ENCODE results near the gene TNFSF4. TPM values are rescaled to one million over a fixed set of nuclear protein-coding genes. Genes with fewer than 3 reads are reported as not detected.

TNFSF4 gene
- total and polyA plus RNA-seq, 2 of the 4 experiments (the other 2 are of a cell fraction), result 13.4 to 19.7 TPM

- no peak overlapping the region for H2AK5ac ChIP-seq (ENCODE audit: low read depth, low read length)
- no peak overlapping the region for H2AK9ac ChIP-seq (replicated peaks; ENCODE audit: low read depth, low read length, poor library complexity)
- no peaks in the 10 kb centered on the region for H3K9me1 ChIP-seq (ENCODE audit: insufficient read depth, low read length)
- no peak overlapping the region for H4K8ac ChIP-seq (ENCODE audit: low read depth in 2 of 2, low read length in 2 of 2)
- no peak overlapping the region for H3K56ac ChIP-seq (ENCODE audit: extremely low read depth, insufficient read depth, low read length)
- H3K79me1 ChIP-seq (ENCODE audit: low read depth in 1 of 2, low read length in 2 of 2), result no peaks in the 10 kb centered on the region
- H4K20me1 ChIP-seq (ENCODE audit: insufficient read depth, low read length), result no peaks in the 10 kb centered on the region
- ATAC-seq (ENCODE audit: low read depth), result no peak
- no peak overlapping the region for H2BK120ac ChIP-seq (ENCODE audit: low read depth, low read length)
- no peak overlapping the region for H3K14ac ChIP-seq (replicated peaks; ENCODE audit: low read depth, low read length)
- H3K36me3 ChIP-seq (ENCODE audit: control insufficient read depth, insufficient read depth, low read length), result no peaks in the 10 kb centered on the region
- ChIA-PET POLR2A (ENCODE audit: unreplicated experiment) (no interaction called here), CTCF (no interaction called here)
- TF ChIP-seq RFX5 (IDR thresholded peaks at IDR 0.05; ENCODE audit: low read depth, low read length) (no peak), POLR2A (IDR thresholded peaks at IDR 0.05; ENCODE audit: low read depth, low read length) (no peak), RAD21 (IDR thresholded peaks at IDR 0.05; ENCODE audit: low read length) (no peak), NFE2L2 (IDR thresholded peaks at IDR 0.05; ENCODE audit: low read depth, low read length) (no peak), FOS (IDR thresholded peaks at IDR 0.05; ENCODE audit: low read depth, low read length) (no peak), SMC3 (IDR thresholded peaks at IDR 0.05; ENCODE audit: low read depth, low read length) (no peak), MAZ (IDR thresholded peaks at IDR 0.05; ENCODE audit: borderline replicate concordance, low read depth, low read length) (no peak), CEBPB (IDR thresholded peaks at IDR 0.05; ENCODE audit: low read depth, low read length) (no peak), BHLHE40 (IDR thresholded peaks at IDR 0.05; ENCODE audit: low read depth, low read length) (no peak), CHD1 (IDR thresholded peaks at IDR 0.05; ENCODE audit: low read depth, low read length) (no peak), CTCF (conservative IDR thresholded peaks at IDR 0.05; ENCODE audit: low read depth, low read length) (no peak), MAFK (IDR thresholded peaks at IDR 0.05; ENCODE audit: low read depth, low read length) (no peak), RCOR1 (IDR thresholded peaks at IDR 0.05; ENCODE audit: insufficient replicate concordance, low read length) (no peak), MXI1 (IDR thresholded peaks at IDR 0.05; ENCODE audit: borderline replicate concordance, low read depth, low read length) (no peak)
- TF ChIP-seq, protein P1, sequence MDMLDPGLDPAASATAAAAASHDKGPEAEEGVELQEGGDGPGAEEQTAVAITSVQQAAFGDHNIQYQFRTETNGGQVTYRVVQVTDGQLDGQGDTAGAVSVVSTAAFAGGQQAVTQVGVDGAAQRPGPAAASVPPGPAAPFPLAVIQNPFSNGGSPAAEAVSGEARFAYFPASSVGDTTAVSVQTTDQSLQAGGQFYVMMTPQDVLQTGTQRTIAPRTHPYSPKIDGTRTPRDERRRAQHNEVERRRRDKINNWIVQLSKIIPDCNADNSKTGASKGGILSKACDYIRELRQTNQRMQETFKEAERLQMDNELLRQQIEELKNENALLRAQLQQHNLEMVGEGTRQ (IDR thresholded peaks at IDR 0.05; ENCODE audit: low read depth, low read length), result no peak
- TF ChIP-seq, protein P2, sequence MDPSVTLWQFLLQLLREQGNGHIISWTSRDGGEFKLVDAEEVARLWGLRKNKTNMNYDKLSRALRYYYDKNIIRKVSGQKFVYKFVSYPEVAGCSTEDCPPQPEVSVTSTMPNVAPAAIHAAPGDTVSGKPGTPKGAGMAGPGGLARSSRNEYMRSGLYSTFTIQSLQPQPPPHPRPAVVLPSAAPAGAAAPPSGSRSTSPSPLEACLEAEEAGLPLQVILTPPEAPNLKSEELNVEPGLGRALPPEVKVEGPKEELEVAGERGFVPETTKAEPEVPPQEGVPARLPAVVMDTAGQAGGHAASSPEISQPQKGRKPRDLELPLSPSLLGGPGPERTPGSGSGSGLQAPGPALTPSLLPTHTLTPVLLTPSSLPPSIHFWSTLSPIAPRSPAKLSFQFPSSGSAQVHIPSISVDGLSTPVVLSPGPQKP (IDR thresholded peaks at IDR 0.05; ENCODE audit: borderline replicate concordance, low read depth, low read length), result no peak
- no peak for DNase-seq
- H3K27ac ChIP-seq (ENCODE audit: insufficient read depth, low read length), result no peak overlapping the region
- no peak overlapping the region for H4K5ac ChIP-seq (ENCODE audit: low read depth, low read length)
- in situ Hi-C loops (cut with MboI; ENCODE audit: low sequenced_read_pairs), result no loop called here
- H3K4me3 ChIP-seq (ENCODE audit: insufficient read depth, low read depth, low read length), result no peak overlapping the region
- no peak overlapping the region for H3K4me2 ChIP-seq (ENCODE audit: low read depth, low read length)
- no peak overlapping the region for H3K9ac ChIP-seq (ENCODE audit: low read depth, low read length)
- H2AFZ ChIP-seq (replicated peaks; ENCODE audit: low read length, poor library complexity), result no peak overlapping the region
- H3K4me1 ChIP-seq (ENCODE audit: control insufficient read depth, insufficient read depth, low read length), result no peaks in the 10 kb centered on the region
- no peaks in the 10 kb centered on the region for H3K27me3 ChIP-seq (ENCODE audit: control insufficient read depth, insufficient read depth, low read length)
- no peak overlapping the region for H3K18ac ChIP-seq (ENCODE audit: low read depth, low read length)
- no peak overlapping the region for H2BK5ac ChIP-seq (ENCODE audit: low read depth, low read length, poor library complexity, severe bottlenecking)
- dilution Hi-C loops (cut with HindIII; ENCODE audit: low sequenced_read_pairs, unreplicated experiment), result no loop called here
- H2BK15ac ChIP-seq (ENCODE audit: low read depth, low read length), result no peak overlapping the region
- H3K23ac ChIP-seq (ENCODE audit: low read depth, low read length), result no peak overlapping the region
- peaks cover 8% of the 10 kb centered on the region for H3K9me3 ChIP-seq (ENCODE audit: control insufficient read depth, insufficient read depth, low read length)
- intact Hi-C loops (cut with micrococcal nuclease), result no loop called here
- no peak overlapping the region for H4K91ac ChIP-seq (ENCODE audit: insufficient read depth, low read depth, low read length)
- H2BK20ac ChIP-seq (ENCODE audit: low read depth, low read length), result no peak overlapping the region
- no peak overlapping the region for H3K4ac ChIP-seq (ENCODE audit: low read depth, low read length)
- no TSS peak for BruUV-seq (replicated peaks)
These were observed 33.5 kb upstream of the TNFSF4 start for GRCh38 chr1:173240609-173241008.
